HG03175 (cell line): ENCODE results near the gene CCNY.

ENCODE experiments used
- ATAC-seq: cut with Tn5 transposase; IDR thresholded peaks from one replicate; pipeline ENCODE4 v1.9.1; 2021; ENCODE audit warnings: mild to moderate bottlenecking, moderate library complexity; ENCODE audit not compliant: unreplicated experiment

CCNY gene

DNA sequence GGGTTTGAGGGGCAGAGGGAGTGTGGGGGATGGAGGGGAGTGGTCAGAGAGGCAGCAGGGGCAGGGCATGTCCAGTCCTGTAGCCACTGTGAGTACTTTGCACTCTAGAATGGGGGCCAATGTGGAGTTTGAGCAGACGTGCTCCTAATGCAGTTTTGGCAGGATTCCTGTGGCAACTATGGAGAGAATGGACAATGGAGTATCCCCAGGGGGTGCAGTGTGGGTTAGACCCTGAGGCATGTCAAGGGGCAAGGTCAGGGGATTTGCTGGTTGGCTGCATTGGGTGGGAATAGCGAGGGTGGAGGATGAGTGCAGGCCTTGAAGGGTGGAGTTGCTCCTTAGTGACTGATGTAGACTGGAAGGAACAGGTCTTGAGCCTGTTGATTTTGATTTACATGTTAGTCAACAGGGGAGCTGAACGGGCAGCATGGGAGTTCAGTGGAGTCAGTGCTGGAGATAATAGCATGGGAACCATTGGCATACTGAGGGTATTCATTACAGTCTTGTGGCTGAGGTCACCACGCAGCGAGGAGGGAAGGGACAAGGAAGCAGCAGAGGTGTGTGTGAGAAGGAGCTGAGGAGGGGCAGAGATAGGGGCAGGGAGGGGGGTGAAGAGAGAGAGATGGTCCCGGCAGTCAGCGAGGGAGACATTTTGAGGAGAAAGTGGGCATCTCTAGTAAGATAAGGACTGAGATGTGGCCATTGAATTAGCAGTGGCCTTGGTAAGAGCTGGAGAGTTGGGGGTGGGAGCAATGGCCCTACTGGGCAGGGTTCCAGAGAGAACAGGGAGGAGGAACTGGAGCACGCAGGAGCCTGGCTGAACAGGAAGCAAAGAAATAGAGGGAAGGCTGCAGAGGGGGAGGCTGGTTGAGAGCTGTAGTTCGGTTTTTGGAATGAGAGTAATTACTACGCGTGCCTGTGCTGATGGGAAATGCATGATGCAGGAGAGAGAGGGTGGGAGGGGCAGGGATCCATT, 112.7 kb downstream of the CCNY start:
- ATAC-seq = no peak

DNA sequence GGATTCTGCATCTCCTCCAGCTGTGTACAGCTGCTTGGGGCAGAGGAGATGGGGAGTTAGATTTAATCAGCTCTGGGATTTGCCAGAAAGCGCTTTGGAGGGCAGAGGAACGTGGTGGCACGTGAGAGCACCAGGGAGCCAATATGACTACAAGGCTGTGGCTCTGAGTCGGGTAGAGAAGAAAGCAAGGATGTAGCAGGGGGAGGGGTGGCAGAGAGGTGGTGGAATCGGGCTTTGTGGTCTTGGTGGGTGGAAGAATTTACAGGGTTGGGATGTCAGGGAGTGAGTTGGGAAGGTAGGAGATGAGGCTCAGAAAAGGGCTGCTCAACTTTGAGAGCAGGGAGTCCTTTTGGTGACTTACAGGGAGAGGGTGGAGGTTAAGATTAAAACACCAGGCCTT, 113.6 kb downstream of the CCNY start:
- no peak for ATAC-seq

DNA sequence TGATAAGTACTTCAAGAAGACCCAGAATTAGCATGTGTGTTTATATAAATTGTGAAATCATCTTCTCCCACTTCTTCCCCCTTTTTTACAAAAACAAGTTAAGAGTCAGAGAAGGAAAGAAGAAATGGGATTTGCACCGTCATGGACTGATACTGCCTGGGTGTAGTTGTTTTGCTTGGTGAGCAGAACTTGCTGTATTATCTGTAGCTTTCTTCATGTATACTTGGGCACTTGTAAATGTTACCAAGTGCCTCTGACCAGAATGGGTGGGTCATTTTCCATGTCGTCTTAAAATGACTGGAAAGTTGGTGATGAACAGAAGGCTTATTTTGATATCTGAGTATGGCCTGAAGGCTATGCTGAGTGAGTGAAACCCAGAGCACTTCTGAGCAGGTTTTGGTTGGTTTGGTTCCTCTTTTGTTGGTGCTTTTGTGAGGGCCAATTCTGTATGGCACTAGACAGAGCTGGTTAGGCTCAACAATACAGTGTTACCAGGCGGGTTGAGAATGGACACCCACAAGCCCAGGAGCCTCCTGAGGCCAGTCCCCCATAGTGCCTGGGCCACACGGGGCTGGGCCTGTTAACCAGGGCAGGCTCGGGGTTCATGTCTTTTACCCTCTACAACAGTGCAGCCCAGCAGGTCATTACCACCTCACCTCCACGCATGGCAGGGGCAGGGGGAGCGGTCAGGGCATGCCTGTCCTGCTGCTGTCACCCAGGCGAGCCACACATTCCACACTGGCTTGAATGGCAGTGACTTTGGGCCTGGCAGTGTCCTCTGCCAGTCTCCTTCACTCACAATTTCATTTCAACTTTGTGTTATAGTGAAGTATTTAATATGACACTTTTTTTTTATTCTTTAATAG, 115.1 kb downstream of the CCNY start:
- peak; percentile 99 for ATAC-seq

DNA sequence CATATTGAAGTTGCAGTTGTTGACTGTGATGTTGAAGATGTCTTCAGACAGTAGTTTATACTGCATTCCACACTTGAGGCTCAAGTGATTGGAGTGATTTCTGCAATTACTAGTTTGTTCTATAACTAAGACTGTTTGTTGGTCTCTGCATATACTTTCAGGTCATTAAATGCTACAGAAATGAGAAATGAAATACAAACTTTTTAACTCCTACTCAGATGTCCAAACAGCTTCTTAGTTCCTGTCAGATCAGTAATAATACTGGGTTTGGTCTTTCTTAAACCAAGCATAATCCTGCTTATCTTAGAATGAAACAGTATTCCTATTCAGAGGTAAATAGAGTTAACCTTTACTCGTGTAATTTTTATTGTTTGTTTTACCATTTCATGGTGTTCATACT, 115.9 kb downstream of the CCNY start:
- ATAC-seq = no peak

DNA sequence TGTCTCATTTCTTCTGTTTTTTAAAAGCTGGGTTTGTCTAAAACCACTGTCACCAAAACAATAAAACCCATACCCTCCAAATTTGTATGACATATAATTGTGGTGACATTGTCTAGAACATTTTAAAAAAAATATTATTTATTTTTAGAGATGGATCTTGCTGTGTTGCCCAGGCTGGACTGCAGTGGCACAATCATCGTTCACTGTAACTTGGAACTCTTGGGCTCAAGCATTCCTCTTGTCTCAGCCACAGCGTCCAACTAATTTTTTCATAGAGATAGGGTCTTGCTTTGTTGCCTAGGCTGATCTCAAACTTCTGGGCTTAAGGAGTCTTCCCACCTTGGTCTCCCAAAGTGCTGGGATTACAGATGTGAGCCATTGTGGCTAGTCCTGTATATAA, 116.5 kb downstream of the CCNY start:
- ATAC-seq = no peak

DNA sequence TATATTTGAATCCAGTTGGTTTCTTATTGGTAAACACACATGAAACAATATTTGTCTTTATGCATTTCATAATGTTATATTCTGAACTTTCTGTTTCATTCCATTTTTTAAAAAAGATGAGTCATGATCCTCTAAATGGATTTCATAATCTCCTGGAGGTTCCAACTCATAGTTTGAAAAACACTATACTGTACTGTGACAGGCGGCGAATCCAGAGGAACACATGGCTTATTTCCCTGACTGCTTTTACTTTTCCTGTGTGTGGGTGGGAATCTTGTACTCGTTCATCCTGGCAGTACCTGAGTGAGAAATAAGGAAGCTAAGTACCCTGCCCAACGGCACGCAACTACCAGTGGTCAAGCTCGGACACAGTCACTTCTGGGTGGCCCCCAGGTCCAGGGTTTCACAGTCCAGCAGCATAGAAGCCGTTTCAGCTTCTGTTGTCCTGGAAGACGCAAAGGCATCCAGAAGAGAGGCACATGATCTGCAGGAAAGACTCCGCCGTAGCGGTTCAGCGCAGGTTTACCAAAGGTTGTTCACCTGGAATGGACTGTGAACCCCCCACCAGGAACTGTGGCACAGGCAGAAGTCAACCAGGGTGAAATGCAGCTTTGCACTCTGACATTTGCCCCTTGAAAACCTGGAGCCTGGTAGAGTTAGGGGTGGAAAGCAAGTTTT, 117.7 kb downstream of the CCNY start:
- no peak for ATAC-seq

DNA sequence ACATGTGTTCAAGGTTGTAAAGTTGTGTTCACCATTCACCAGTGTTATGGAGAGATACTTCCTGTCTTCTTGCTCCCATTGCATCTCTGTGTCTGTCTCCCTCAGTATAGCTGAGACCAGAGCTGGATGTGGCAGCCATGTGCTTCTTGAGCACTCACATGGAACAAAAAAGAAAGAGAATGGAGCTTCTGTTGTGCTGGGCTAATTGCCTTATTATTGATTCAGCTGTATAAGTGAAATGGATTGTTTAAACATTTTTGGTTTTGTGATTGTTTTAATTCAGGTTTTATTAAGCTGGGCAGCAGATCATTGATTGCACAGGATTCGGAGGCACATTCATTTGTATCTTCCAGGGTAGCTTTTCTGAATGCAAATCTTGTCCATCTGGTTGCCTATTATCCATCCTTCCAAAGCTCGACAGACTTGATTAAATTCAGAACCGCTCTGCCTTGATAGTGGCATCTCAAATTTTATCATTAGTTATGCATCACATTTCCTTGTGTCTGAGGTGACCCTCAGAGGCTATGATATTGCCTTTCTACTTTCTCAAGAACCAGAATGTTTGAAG, 119.9 kb downstream of the CCNY start:
- ATAC-seq = no peak

DNA sequence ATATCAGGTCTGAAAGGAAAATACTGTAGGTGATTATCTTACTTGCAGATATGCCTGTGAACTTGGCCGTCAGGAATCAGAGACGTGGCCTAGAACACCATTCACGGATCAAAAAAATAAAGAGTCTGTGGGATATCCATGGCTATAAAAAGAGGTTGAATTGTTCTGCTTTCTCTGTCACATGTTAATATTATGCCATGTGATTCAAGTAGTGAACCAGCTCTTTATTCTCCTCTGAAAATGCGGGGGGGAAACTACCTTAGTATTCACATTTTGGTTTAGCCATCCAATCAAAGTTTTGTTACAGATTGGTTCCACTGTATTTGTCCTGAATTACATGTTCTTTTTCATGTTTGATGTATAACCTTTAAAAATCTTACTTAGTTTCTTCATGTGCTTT, 120.5 kb downstream of the CCNY start:
- no peak for ATAC-seq

DNA sequence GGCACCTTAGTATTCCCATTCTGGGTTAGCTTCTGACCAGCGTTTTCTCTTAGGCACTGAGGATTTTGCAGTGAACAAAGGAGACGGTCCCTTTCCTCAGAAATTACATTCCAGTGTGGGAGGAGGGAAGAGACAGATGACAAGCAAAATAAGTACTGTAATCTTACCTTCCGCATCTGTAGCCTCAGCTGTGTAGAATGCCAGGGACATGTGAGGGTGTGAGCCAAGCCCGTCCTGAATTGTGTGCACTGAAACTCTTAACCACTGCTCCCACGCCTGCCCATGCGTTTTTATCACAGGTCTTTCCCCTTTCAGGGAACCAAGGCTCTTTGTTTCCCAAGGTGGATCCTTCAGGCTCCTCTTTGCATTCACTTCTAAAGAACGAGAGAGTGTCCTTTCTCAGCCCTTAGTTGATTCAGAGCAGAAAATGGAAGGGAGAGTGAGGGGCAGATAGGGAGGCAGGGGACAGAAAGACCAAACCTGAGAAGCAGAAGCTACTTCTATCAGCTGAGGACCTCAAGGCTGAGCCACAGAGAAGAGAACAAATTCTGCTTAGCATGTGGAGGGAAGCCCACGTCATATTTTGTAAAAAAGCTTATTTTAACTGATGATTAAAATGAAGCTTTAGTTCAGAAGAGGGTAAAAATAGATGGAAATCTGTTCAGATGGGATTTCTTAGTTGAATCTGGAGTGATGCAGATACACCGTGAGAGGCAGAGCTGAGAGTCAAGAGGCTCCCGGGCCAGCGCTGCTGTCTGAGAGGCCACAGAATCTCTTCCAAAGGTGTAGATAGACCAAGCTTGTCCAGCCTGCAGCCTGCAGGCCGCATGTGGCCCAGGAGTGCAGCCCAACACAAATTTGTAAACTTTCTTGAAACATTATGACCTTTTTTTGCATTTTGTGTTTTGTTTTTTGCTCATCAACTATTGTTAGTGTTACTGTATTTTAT, 122.5 kb downstream of the CCNY start:
- ATAC-seq = no peak

DNA sequence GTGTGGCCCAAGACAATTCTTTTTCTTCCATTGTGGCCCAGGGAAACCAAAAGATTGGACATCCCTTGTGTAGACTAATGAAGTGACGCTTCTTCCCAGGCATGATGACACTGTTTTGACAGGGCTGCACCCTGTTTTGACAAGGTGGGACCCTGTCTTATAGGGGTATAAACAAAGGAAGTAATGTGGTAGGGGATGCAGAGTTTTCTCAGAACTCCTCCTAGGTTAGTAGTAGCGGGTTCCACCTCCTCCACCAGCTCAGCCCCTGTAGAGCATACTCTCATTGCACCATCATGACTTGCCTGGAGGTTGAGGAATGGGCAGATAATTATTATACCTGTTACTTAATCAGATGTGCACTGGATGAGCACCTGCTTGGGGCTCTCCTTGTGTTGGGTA, 123.1 kb downstream of the CCNY start:
- no peak for ATAC-seq

DNA sequence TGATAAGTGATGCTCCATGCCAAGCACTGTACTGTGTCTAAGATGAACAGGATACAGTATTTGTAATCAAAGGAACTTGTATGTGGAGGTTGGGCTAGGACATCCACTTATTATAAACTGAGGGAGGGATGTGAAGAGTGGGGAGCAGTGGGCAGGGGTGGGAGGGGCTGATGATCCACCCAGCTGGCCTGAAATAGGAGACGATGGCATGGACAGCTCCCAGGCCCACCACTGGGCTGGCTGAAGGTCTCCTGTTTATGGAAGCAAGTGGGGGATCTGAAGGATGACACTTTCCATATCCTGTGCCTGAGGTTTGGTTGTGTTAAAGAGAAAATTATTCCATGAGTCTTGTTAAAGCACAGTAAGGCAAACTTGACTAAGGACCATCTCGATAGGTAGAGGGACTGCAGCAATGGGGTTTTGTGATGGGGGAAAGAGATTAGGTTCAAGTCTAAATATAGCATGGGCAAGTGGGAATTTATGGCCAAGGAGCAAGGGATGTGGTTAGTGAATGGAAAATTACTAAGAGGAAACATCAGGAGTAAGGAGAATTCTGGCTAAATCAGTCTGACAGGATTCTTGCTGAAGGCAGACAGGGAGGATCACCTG, 124.6 kb downstream of the CCNY start:
- ATAC-seq = no peak

DNA sequence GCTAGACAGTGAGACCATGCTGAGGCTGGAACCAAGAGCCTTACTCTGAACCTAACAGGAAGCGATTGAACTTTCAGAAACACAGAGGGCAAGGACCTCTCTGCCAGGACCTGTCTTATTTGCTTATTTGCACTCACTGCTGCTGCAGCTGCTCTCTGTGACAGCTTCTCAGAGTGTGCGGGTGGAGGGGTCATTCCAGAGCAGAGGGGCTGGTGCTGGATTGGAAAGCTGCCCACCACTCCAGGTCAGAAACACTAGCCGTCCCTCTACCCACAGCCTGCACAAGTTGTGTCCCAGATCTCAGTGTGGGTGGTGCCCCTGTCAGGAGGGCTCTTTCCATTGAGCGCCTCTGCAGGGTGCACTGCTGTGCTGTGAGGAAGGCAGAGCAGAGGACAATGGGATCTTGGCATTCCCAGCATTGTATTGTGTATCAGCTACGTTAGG, 126.2 kb downstream of the CCNY start:
- peak; percentile 79 for ATAC-seq

DNA sequence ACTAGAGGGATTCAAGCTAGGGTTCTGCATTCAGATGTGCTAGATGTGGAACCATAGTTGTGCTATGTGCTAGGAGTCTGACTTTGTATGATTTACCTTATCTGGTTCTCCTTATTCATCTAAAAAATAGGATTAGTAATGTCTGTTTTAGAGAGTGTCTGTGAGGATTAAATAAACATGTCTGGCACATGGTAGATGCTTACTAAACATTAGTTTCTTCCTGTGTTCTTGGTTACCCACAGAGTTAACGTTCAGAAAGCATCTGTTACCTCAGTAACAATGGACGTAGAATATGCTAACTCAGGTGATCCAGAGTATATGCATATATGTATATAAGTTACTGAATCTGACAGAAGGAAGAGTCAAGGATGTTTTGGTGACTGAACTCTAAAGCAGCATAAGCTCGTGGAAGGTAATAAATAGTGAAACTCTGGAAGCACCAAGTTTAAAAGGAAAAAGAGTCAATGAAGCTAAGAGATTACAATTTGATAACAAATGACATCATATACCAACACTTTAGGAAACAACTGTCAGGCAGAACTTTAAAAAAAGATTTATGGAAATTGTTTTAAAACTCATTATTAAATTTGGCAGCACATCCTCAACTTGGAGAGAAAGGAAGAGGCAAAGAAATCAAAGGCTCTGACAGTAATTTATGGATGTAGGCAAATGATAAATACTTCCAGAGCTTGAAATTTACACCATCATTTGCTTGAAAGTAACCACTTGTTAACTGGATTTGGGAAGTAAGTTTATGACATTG, 127.0 kb downstream of the CCNY start:
- no peak for ATAC-seq

DNA sequence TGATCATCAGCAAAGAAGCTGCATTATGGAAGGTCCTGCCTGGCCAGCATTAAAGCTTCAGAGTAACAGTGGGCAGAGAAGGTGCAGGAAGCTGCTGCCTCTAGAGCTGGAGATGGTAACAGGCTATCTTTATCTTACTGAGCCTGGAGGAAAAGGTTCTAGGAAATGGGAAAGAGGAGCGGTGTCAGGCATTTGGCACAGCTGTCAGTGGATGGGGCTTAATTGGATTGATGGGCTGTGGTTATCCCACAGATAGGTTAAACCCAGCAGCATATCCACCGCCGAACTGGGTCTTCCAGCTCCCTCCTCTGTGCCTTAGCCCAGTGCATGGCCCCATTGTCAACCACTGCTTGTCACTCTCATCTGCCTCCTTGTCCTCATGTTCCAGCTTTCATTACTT, 127.6 kb downstream of the CCNY start:
- ATAC-seq = no peak

DNA sequence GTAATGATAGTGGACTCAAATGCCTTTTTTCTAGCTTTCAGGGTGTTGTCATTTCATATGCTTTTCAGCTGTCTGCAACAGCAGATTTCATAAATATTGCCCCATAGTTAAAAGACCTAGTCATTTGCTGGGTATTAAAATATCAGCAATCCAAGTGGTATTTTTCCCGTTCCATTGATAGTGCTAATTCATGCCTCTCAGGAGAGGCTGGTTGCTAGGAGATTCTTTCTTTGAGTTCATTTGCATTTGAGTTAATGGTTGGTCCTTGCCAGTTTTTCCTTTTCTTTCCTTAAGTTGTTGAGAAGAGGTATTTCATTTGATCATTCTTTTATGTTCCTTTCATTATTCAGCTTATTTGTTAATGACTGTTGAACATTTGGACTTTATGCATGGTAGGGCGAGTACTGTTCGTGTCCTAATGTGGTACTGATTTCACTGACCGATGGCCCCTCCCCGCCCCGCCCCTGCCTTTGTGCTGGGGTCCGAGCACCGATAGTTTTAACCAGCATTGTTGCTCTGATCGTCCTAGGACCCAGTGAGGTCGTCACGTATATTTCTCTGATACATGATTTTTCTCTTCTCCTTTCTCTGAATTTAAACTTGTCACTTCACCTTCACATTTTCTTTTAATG, 128.6 kb downstream of the CCNY start:
- ATAC-seq = no peak

DNA sequence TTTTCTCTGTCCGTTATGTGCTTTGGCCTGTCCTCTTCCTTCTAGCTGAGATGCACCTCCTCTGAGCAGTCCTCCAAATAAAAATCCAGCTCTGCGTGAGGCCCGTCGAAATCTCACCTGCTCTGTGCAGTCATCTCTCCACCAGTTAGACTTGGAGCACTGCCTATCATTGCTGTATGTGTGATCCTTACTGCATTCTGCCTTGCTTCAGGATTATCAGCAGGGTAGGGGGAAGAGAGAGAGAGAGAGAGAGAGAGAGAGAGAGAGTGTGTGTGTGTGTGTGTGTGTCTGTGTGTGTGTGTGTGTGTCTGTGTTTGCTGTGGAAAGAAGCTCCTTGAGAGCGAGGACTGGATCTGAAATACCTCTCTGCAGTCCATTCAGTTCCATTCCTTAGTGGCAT, 129.4 kb downstream of the CCNY start:
- ATAC-seq = no peak

DNA sequence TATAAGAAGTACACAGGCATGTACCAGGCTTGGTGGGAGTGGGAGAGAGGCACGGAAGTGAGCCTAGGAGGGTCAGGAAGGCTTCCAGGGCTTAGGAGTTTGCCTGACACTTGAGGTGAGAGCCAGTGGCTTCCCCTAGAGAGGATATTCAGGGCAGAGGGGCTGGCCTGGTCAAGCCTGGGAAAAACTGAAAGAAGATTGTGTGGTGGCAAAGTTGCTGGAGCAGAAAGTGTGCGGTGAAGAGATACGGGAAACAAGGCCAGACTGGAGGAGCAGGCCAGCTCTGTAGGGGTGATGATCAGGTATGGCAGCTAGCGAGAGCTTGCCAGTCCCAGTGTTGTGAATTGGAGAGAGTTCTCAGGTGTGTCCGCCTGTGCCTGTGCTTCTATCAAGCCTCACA, 129.9 kb downstream of the CCNY start:
- ATAC-seq = no peak

DNA sequence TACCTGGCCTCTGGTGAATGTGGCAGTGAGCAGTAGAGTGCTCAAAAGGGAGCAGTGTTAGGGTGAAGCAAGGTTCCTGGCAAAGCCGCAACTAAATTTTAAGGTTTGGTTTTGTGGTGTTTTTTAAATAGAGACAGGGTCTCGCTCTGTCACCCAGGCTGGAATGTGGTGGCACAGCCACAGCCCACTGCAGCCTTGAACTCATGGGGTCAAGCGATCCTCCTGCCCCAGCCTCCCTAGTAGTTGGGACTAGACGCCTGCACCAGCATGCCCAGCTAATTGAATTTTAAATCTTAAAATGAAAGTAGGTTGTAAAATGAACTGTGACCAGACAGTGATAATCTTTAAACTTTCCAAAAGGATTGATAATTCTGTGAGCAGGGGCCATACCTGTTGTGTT, 130.4 kb downstream of the CCNY start:
- no peak for ATAC-seq
